MM.1S (cell line): ENCODE data around the gene RBM45.

Experiments used
- EZH2 ChIP-seq: fragments of 300-600 bp; sonication (generic); optimal IDR thresholded peaks from 2 replicates; pipeline ENCODE3; 2017; ENCODE audit warnings: low read depth, mild to moderate bottlenecking, antibody characterized with exemption, low read length, mixed read lengths
- EZH2phosphoT487 ChIP-seq: fragments of 300-600 bp; sonication (generic); IDR thresholded peaks from 2 replicates; pipeline ENCODE4 v1.6.1; 2018; ENCODE audit warnings: antibody characterized with exemption, low read length
- TF ChIP-seq, protein P1 (sequence below): fragments of 300-600 bp; sonication (generic); IDR thresholded peaks from 2 replicates; pipeline ENCODE4 v1.5.1; 2016; ENCODE audit warnings: antibody characterized with exemption, low read length, mixed read lengths

DNA sequence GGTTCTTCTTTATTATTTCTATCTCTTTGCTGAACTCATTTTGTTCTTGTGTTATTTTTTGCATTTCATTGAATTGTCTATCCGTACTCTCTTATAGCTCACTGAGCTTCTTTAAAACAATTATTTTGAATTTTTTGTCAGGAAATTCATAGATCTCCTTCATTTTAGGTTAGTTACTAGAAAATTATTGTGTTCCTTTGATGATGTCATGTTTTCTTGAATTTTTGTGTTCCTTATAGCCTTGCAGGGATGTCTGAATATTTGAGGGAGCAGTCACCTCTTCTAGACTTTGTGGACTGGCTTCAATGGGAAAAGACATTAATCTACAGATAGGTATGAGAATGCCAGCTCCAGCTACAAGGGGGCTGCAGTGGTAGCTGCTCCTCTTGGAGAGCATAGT is 61.4 kb downstream of the RBM45 start:
- TF ChIP-seq, protein P1, sequence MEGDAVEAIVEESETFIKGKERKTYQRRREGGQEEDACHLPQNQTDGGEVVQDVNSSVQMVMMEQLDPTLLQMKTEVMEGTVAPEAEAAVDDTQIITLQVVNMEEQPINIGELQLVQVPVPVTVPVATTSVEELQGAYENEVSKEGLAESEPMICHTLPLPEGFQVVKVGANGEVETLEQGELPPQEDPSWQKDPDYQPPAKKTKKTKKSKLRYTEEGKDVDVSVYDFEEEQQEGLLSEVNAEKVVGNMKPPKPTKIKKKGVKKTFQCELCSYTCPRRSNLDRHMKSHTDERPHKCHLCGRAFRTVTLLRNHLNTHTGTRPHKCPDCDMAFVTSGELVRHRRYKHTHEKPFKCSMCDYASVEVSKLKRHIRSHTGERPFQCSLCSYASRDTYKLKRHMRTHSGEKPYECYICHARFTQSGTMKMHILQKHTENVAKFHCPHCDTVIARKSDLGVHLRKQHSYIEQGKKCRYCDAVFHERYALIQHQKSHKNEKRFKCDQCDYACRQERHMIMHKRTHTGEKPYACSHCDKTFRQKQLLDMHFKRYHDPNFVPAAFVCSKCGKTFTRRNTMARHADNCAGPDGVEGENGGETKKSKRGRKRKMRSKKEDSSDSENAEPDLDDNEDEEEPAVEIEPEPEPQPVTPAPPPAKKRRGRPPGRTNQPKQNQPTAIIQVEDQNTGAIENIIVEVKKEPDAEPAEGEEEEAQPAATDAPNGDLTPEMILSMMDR, result no peak
- TF ChIP-seq EZH2, result no peak
- no peak for TF ChIP-seq EZH2phosphoT487
